ENCODE data around the gene CAMK4.
"Not testable (repeated sequence)": the region's sequence is repeated elsewhere in the genome, so short reads cannot be mapped to it uniquely, and the experiment has no call there.

CAMK4 gene

GRCh38 chr5:111348661-111349329 lies 124.6 kb downstream of the CAMK4 start:
- H3K27me3 ChIP-seq (ENCODE audit: insufficient read depth, low read length, poor library complexity, severe bottlenecking): no peaks in the 10 kb centered on the region
- no peaks in the 10 kb centered on the region for H3F3A ChIP-seq (ENCODE audit: low read depth)
- H3K9me3 ChIP-seq (ENCODE audit: insufficient read depth, low read depth, low read length): no peaks in the 10 kb centered on the region
- no peaks in the 10 kb centered on the region for H4K20me1 ChIP-seq (ENCODE audit: insufficient read depth, low read length, poor library complexity, severe bottlenecking)
- no peak overlapping the region for H3K4me2 ChIP-seq (ENCODE audit: low read depth, low read length, poor library complexity, severe bottlenecking)
- no peaks in the 10 kb centered on the region for H3K4me1 ChIP-seq (ENCODE audit: insufficient read depth, low read length, poor library complexity, severe bottlenecking)
- no peak overlapping the region for H3K9ac ChIP-seq (ENCODE audit: low read depth, low read length, poor library complexity, severe bottlenecking)
- no peak for TF ChIP-seq CTCF (conservative IDR thresholded peaks at IDR 0.05; ENCODE audit: low read length)
- TF ChIP-seq EZH2phosphoT487 (IDR thresholded peaks at IDR 0.05; ENCODE audit: borderline replicate concordance): no peak
- no peak overlapping the region for H3K4me3 ChIP-seq (ENCODE audit: low read length, poor library complexity, severe bottlenecking)
- no peaks in the 10 kb centered on the region for H3K79me2 ChIP-seq (ENCODE audit: insufficient read depth, low read length)
- H3K9me2 ChIP-seq (replicated peaks; ENCODE audit: low read depth, low read length): no peaks in the 10 kb centered on the region
- H3K36me3 ChIP-seq (ENCODE audit: insufficient read depth, low read length): peaks cover 11% of the 10 kb centered on the region; the same call in 1 of the 2 replicates
- H2AFZ ChIP-seq (ENCODE audit: low read length): no peak overlapping the region

DNA sequence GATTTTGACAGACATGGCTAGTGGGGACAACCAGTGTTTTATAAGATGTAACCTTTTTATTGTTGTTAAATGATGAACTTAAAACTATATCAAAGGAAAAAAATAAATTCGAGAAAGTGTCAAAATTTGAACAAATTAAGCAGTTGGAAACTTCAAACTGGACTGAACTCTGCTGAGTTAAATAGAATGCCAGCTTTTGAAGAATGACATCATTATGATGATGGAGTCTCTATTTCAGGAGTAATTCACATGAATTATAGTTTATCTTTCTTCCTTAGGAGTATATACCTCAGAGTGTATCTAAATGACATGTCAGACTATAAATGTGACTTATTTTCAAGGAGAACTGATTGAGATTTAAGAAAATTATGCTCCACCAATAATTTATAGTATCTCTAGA lies 125.2 kb downstream of the CAMK4 start:
- H3K9me2 ChIP-seq (replicated peaks; ENCODE audit: low read depth, low read length): no peaks in the 10 kb centered on the region
- no peaks in the 10 kb centered on the region for H3F3A ChIP-seq (ENCODE audit: low read depth)
- no peaks in the 10 kb centered on the region for H3K4me1 ChIP-seq (ENCODE audit: insufficient read depth, low read length, poor library complexity, severe bottlenecking)
- no peak overlapping the region for H3K9ac ChIP-seq (ENCODE audit: low read depth, low read length, poor library complexity, severe bottlenecking)
- no peak overlapping the region for H3K4me3 ChIP-seq (ENCODE audit: low read length, poor library complexity, severe bottlenecking)
- H3K36me3 ChIP-seq (ENCODE audit: insufficient read depth, low read length): peaks cover 11% of the 10 kb centered on the region; the same call in 1 of the 2 replicates
- H3K79me2 ChIP-seq (ENCODE audit: insufficient read depth, low read length): no peaks in the 10 kb centered on the region
- H3K27me3 ChIP-seq (ENCODE audit: insufficient read depth, low read length, poor library complexity, severe bottlenecking): no peaks in the 10 kb centered on the region
- H3K9me3 ChIP-seq (ENCODE audit: insufficient read depth, low read depth, low read length): no peaks in the 10 kb centered on the region
- H3K4me2 ChIP-seq (ENCODE audit: low read depth, low read length, poor library complexity, severe bottlenecking): no peak overlapping the region
- H2AFZ ChIP-seq (ENCODE audit: low read length): no peak overlapping the region
- TF ChIP-seq CTCF (conservative IDR thresholded peaks at IDR 0.05; ENCODE audit: low read length) (no peak), EZH2phosphoT487 (IDR thresholded peaks at IDR 0.05; ENCODE audit: borderline replicate concordance) (no peak)
- no peaks in the 10 kb centered on the region for H4K20me1 ChIP-seq (ENCODE audit: insufficient read depth, low read length, poor library complexity, severe bottlenecking)

GRCh38 chr5:111353035-111353434 lies 128.9 kb downstream of the CAMK4 start:
- Histone ChIP-seq H3K4me3 (ENCODE audit: low read length, poor library complexity, severe bottlenecking) (no peak overlapping the region), H3K4me2 (ENCODE audit: low read depth, low read length, poor library complexity, severe bottlenecking) (no peak overlapping the region), H4K20me1 (ENCODE audit: insufficient read depth, low read length, poor library complexity, severe bottlenecking) (no peaks in the 10 kb centered on the region), H3K9ac (ENCODE audit: low read depth, low read length, poor library complexity, severe bottlenecking) (no peak overlapping the region), H3K79me2 (ENCODE audit: insufficient read depth, low read length) (no peaks in the 10 kb centered on the region), H3K27me3 (ENCODE audit: insufficient read depth, low read length, poor library complexity, severe bottlenecking) (no peaks in the 10 kb centered on the region), H3K9me2 (replicated peaks; ENCODE audit: low read depth, low read length) (no peaks in the 10 kb centered on the region), H3K4me1 (ENCODE audit: insufficient read depth, low read length, poor library complexity, severe bottlenecking) (no peaks in the 10 kb centered on the region), H3F3A (ENCODE audit: low read depth) (no peaks in the 10 kb centered on the region), H3K9me3 (ENCODE audit: insufficient read depth, low read depth, low read length) (no peaks in the 10 kb centered on the region), H3K36me3 (ENCODE audit: insufficient read depth, low read length) (no peaks in the 10 kb centered on the region), H2AFZ (ENCODE audit: low read length) (no peak overlapping the region)
- no peak for TF ChIP-seq CTCF (conservative IDR thresholded peaks at IDR 0.05; ENCODE audit: low read length)
- no peak for TF ChIP-seq EZH2phosphoT487 (IDR thresholded peaks at IDR 0.05; ENCODE audit: borderline replicate concordance)

DNA sequence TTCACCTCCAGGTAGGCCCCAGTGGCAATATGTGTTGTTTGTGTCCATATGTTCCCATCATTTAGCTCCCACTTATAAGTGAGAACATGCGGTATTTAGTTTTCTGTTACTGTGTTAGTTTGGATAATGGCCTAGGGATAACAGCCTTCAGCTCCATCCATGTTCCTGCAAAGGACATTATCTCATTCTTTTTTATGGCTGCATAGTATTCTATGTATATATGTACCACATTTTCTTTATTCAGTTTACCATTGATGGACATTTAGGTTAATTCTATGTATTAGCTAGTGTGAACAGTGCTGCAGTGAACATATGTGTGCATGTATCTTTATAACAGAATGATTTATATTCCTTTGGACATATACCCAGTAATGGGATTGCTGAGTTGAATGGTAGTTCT lies 134.5 kb downstream of the CAMK4 start:
- H3K9ac ChIP-seq (ENCODE audit: low read depth, low read length, poor library complexity, severe bottlenecking); H3K9me2 ChIP-seq (replicated peaks; ENCODE audit: low read depth, low read length); H3K9me3 ChIP-seq (ENCODE audit: insufficient read depth, low read depth, low read length); H4K20me1 ChIP-seq (ENCODE audit: insufficient read depth, low read length, poor library complexity, severe bottlenecking); H3K4me1 ChIP-seq (ENCODE audit: insufficient read depth, low read length, poor library complexity, severe bottlenecking); H3K4me2 ChIP-seq (ENCODE audit: low read depth, low read length, poor library complexity, severe bottlenecking); H3K4me3 ChIP-seq (ENCODE audit: low read length, poor library complexity, severe bottlenecking); H3F3A ChIP-seq (ENCODE audit: low read depth); H3K27me3 ChIP-seq (ENCODE audit: insufficient read depth, low read length, poor library complexity, severe bottlenecking); H3K79me2 ChIP-seq (ENCODE audit: insufficient read depth, low read length); H2AFZ ChIP-seq (ENCODE audit: low read length); H3K36me3 ChIP-seq (ENCODE audit: insufficient read depth, low read length): not testable (repeated sequence)
